ENCODE data around the gene RRAS. TPM values are rescaled to one million over a fixed set of nuclear protein-coding genes. Genes with fewer than 3 reads are reported as not detected.

RRAS gene
- total and polyA plus RNA-seq, 12 donors: 6.8 to 180 (median 42.3) TPM

DNA sequence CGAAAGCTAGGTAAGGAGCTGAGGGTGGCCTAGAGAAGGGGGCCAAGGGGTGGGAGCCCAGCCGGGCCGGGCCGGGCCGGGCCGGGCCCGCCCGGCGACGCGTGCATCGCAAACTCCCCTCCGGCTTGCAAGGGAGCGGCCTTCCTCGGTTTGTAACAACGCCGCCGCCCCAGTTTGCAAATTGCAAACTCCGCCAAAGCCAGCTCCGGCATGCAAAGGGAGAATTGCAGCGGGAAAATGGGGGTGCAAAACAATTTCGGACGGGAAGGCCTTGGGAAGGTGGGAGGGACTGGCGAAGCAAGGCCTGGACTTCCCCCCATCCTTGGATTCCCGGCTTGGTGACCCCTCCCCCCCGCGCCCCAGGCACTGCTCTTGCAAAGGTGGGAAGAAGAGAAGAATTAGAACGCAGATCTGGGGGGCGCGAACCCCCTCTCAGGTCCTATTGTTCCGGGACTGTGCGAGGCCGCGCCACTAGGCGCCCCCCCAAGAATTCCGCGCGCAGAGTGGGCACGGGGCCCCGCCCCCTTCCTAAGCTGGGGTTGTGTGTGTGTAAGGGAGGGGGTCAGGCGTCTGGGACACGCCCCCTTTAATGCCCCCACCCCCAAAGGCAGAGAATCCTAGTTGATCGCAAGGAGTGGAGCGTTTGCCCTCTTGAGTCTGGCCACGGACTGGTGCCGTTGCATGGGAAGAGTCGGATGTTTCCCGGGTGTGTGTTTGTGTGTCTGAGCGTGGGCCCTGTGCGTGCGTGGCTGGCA is 48.0 kb downstream of the RRAS start:
- H3K27ac ChIP-seq: peak overlapping the region in 4 of 5 donors; percentile 78 to 93 (median 84)
- WGBS, 4 donors: 0 to 1% (median 0%) methylated on average over 7 to 51 of the region's 51 CpGs
- peak; percentile 45 to 75 (median 66) for DNase-seq
- intact Hi-C loops (cut with DNase I): no loop called here
- H3K9me3 ChIP-seq (replicated peaks in 1 of 3): no peaks in the 10 kb centered on the region
- H3K36me3 ChIP-seq (replicated peaks in 1 of 2): peaks cover 0 to 35% of the 10 kb centered on the region in 2 donors
- no peak for TF ChIP-seq POLR2A (IDR thresholded peaks at IDR 0.05)
- TF ChIP-seq, protein P1, sequence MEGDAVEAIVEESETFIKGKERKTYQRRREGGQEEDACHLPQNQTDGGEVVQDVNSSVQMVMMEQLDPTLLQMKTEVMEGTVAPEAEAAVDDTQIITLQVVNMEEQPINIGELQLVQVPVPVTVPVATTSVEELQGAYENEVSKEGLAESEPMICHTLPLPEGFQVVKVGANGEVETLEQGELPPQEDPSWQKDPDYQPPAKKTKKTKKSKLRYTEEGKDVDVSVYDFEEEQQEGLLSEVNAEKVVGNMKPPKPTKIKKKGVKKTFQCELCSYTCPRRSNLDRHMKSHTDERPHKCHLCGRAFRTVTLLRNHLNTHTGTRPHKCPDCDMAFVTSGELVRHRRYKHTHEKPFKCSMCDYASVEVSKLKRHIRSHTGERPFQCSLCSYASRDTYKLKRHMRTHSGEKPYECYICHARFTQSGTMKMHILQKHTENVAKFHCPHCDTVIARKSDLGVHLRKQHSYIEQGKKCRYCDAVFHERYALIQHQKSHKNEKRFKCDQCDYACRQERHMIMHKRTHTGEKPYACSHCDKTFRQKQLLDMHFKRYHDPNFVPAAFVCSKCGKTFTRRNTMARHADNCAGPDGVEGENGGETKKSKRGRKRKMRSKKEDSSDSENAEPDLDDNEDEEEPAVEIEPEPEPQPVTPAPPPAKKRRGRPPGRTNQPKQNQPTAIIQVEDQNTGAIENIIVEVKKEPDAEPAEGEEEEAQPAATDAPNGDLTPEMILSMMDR (IDR thresholded peaks at IDR 0.05): no peak
- peaks cover 9 to 18% of the 10 kb centered on the region in 2 donors for H3K4me1 ChIP-seq (replicated peaks in 1 of 2)
- peak overlapping the region in 3 of 4 donors; percentile 62 to 95 (median 74) for H3K4me3 ChIP-seq
- no peaks in the 10 kb centered on the region for H3K27me3 ChIP-seq

DNA sequence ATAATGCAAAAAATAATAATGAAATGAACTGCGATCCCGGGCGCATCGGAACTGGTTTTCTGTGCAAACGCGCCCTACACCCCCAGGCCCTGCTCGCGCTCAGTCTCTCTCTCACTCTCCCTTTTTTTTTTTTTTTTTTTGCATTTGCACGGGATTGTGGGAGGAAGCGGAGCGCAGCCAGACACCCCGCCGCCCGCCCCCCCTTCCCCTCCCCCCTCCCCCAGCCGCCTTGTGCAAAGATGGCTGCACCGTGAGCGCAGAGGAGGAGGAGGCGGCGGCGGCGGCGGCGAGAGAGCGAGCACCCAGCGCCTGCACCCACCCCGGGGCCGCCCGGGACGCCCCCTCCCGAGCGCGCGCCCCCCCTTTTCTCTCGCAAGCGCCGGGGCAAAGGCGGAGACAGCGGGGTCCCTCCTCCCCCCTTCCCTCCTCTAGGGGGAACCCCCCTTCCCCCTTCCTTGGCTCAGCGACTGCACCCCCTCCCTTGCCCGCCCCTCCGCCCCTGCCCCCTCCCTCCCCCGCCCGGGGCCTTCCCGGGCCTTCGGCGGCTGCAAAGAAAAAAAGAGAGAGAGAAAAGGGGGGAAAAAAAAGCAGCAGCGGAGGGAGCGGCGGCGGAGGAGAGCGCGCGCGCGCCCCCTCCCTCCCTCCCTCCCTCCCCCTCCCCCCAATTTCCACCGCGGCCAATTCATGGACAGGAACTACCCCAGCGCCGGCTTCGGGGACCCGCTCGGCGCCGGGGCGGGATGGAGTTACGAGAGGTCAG is 48.8 kb downstream of the RRAS start, which contains the start of gene PRR12:
TSS of gene PRR12 (plus strand) at position 212 of the 760 bp plus-strand sequence. CDS start at position 685, 473 bp downstream.
- H3K9me3 ChIP-seq (replicated peaks in 1 of 3): no peaks in the 10 kb centered on the region
- intact Hi-C loops (cut with DNase I): no loop called here
- H3K27me3 ChIP-seq: no peaks in the 10 kb centered on the region
- WGBS, 4 donors: 0 to 1% (median 0%) methylated on average over 12 to 55 of the region's 66 CpGs
- peak within 1 kb of the TSS in 4 of 5 donors; percentile 78 to 93 (median 90) for H3K27ac ChIP-seq
- H3K4me1 ChIP-seq (replicated peaks in 1 of 2): peaks cover 9 to 18% of the 10 kb centered on the region in 2 donors
- H3K36me3 ChIP-seq (replicated peaks in 1 of 2): peaks cover 0 to 27% of the 10 kb centered on the region in 2 donors
- peak within 1 kb of the TSS; percentile 62 to 95 (median 74) for H3K4me3 ChIP-seq
- DNase-seq: peak; percentile 60 to 77 (median 71)
- peak in 1 of 2 donors; percentile 29 for TF ChIP-seq POLR2A (IDR thresholded peaks at IDR 0.05)
- TF ChIP-seq, protein P1 (IDR thresholded peaks at IDR 0.05): peak in 1 of 6 experiments; percentile 8

GRCh38 chr19:49590071-49590970 is 49.6 kb downstream of the RRAS start:
- H3K9me3 ChIP-seq (replicated peaks in 1 of 3): no peaks in the 10 kb centered on the region
- peak overlapping the region in 4 of 5 donors; percentile 78 to 93 (median 90) for H3K27ac ChIP-seq
- TF ChIP-seq, protein P1 (IDR thresholded peaks at IDR 0.05): peak in 4 of 6 experiments; percentile 7 to 33 (median 20)
- TF ChIP-seq POLR2A (IDR thresholded peaks at IDR 0.05): peak; percentile 66 to 84
- 0 to 1% (median 1%) methylated on average over 21 to 58 of the region's 58 CpGs for whole genome bisulfite sequencing, 4 donors
- H3K27me3 ChIP-seq: no peaks in the 10 kb centered on the region
- peaks cover 0 to 19% of the 10 kb centered on the region in 2 donors for H3K36me3 ChIP-seq (replicated peaks in 1 of 2)
- H3K4me1 ChIP-seq (replicated peaks in 1 of 2): peaks cover 9 to 18% of the 10 kb centered on the region in 2 donors
- intact Hi-C loops (cut with DNase I): no loop called here
- DNase-seq: peak; percentile 94 to 98 (median 97)
- peak overlapping the region; percentile 54 to 95 (median 74) for H3K4me3 ChIP-seq

Data from adrenal gland (tissue), 12 donors.